ENCODE data around the gene IFFO2.

- TF ChIP-seq POLR2AphosphoS5 (IDR thresholded peaks at IDR 0.05; ENCODE audit: low read depth, low read length) (no peak), REST (IDR thresholded peaks at IDR 0.05; ENCODE audit: insufficient read depth in 1 of 2, low read depth in 2 of 2, low read length in 2 of 2) (no peak), TAF1 (IDR thresholded peaks at IDR 0.05; ENCODE audit: borderline replicate concordance, insufficient read depth, low read length) (no peak), SIN3A (IDR thresholded peaks at IDR 0.05; ENCODE audit: borderline replicate concordance, insufficient read depth, low read length) (no peak)
Observed at GRCh38 chr1:18875796-18876128, 80.7 kb downstream of the IFFO2 start.
